Measurements from ENCODE around the gene CD7.

Gene CD7

DNA sequence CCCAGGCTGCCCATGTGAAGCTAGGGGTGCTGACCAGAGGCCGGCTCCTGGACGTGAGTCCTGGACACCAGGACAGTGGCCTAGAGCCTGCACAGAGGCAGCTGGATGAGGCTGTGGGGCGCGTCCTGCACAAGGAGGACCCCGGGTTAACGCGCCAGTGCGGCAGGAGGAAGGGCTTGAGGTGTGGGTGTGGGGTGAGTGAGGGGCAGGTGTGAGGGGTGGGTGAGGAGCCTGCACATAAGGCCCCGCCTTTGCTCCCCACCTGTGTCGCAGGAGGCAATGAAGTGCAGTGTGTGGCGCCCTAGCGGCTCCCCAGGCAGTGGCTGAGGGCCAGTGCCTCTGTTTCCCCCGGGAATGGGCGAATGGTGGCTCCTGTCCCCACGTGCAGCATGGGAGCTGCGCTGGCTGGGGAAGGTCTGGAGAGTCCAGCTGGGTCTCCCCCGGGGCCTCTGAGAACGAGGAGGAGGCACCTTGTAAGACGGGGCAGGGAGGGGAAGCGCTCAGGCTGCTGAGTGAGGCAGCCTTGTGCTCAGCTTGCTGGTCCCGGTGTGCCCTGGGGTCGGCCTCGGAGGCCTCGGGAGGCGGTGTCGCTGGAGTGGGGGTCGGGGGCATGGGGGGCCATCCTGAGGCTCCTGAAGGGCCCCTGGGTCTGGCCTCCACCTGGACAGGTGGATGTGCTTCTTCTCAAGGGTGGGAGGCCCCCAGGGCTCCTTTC is 3.2 kb downstream of the CD7 start:
- no peak for DNase-seq

DNA sequence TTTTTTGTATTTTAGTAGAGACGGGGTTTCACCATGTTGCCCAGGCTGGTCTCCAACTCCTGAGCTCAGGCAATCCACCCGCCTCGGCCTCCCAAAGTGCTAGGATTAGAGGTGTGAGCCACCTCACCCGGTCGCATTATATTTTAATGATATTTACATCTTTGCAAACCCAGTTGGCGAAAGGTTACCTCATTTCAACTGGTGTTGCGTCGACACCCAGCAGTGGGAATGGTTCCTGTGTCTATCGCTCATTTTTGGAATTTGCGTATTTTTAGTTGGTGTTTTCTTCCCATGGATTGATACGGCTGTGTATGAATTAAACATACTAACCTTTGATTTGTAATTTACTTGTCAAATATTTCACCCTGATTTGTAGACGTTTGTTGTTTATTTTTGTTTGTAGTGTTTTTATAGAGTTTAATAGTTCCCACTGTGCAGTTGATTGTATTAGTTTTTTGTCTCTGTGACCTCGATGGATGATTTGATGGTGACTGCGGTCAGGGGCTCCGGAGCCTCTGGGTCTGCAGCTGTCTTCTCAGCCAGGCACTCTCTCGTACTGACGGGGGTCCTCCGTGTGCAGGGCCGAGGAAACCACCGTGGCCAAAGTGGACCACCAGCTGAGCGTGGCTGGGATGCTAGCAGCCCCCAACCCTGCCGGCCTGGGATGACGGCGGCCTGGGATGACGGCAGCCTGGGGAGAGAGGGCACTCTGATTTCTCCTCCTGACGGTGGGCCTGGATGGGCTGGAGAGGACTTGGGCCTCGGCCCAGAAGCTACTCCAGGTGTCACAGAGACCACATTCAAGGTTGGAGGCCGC is 4.0 kb downstream of the CD7 start:
- no peak for DNase-seq

GRCh38 chr17:82311971-82312370 is 5.4 kb downstream of the CD7 start:
- no peak for DNase-seq

GRCh38 chr17:82310877-82311276 is 6.5 kb downstream of the CD7 start:
- no peak for DNase-seq

DNA sequence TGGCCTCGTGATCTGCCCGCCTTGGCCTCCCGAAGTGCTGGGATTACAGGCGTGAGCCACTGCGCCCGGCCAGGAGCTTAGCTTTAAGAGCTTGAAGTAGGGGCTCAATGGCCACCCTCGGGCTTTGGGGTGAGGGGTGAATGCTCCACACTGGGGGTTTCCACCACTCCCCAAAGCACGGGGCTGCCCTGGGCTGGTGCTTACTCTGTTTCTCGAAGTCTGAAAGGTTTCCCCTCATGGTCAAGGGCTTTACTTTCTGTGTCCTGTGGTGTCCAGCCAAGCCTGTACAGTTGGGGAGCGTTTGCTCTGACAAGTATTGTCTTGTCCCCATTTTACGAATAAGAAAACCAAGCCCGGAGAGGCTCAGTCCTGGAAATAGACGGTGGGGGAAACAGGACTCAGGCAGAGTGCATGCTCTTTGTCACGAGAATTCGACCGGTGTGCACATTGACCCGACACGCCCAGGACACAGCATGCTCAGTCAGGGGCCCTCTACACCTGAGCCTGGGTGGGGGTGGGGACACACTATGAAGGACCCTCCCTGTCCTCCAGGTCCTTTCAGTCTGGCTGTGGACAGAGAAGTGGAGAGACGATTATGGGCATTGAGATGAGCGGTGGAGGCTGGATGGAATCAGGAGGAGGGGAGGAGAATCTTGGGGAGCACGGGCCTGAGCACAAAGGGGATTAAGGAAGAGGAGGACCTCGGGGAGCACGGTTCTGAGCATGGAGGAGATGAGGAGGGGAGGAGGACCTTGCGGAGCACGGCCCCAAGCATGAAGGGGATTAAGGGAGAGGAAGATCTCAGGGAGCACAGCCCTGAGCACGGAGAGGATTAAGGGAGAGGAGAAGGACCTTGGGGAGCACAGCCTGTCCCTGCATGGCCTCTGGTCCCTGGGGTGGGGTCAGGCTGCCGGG is 7.5 kb downstream of the CD7 start:
- DNase-seq = no peak

DNA sequence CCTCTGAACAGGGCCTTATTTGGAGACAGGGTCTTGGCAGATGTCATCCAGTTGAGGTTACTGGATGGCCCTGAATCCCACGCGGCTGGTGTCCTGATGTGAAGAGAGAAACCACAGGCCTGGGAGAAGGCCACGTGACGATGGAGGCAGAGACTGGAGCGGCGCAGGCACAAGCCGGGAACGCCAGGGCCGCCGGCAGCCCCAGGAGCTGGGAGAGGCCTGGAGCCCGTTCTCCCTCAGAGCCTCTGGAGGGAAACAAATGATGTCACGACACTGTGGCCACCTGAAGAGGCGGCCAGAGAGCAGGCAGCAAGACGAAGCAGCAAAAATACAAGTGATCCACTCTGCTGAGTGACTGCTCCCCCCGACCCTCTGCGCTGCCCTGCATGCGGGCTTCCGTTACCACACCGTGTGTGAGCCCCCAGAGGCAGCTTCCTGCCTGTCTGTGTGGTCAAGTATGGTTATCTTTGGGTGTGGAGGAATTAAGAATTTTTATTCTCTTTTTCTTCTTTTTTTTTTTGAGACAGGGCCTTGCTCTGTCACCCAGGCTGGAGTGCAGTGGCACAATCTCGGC is 11.6 kb downstream of the CD7 start:
- DNase-seq = no peak

- DNase-seq = no peak
These were observed 12.3 kb downstream of the CD7 start for GRCh38 chr17:82304826-82305726.

- DNase-seq = no peak
These were observed 13.2 kb downstream of the CD7 start for GRCh38 chr17:82303944-82304808.

DNA sequence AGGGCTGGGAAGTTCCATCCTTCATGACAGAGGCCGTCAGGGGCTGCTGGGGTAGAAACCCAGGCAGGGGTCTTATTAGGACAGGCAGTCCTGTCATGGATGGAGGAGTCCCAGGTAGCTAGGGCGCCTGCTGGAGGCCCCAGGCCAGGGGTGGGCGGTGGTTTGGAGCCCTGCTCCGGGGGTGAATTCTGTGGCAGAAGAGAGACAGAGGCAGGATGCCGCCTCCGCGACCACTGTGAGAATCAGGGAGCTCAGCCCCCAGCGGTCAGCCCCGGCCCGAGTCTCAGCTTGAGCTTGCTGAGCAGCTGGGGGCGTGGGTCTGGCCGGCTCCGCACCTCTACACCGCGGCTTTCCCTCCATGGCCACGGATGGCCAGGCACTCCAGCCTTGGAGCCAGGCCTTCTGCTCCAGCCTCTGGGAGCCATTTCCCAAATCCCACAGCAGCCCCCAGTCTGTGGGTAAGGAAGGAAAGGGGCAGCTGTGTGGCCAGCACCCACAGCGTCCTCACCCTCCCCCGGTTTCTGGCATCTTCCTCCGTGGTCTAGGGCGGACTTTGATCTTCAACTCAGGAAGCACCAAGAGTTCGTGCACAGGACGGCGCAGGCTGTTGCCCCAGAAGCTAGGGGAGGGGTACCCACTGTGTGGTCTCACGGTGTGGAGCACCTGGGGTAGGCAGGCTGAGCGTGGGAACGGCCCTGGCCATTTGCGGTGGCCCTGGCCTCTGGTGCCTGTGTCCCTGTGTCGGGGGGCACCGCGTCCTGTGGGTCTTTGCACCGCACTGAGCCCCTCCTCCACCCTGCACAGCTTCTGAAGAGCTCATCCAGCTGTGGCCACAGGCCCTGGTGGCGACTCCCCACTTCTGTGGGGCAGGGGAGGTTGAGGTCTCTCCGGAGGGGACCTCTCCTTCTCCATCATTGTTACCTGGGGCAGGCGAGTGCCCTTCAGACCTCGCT is 14.1 kb downstream of the CD7 start:
- no peak for DNase-seq

- DNase-seq = no peak
These were observed 14.8 kb downstream of the CD7 start for GRCh38 chr17:82302568-82302963.

DNA sequence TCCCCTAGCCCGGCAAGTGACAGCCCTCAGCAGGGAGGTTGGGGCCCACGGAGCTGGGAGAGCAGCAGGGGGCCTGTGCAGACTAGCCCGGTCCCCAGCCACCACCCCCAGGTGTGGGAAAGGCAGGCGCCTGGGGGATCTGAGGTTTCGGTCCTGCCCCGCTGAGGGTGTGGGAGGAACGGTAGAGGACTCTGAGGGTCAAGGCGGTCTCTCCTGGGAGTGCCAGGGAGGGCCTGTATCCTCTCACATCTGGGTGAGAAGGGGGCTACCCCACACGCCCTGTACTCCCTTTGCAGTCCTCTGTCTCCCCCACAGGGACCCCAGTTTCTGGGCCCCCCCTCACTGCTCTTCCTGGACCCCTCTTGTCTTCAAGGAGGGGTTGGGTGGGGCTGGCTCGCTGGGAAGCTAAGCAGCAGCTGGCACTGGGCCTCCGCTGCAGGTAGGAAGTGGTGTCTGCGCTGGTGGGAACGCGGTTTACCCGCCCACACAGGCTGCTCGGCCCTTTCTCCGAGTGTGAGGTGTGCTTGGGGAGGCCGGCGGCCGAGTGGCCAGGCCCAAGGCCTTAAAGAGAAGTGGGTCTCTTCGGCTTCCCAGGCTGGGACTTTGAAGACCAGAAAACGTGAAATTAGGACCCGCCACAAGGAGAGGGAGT is 15.4 kb downstream of the CD7 start:
- no peak for DNase-seq

DNA sequence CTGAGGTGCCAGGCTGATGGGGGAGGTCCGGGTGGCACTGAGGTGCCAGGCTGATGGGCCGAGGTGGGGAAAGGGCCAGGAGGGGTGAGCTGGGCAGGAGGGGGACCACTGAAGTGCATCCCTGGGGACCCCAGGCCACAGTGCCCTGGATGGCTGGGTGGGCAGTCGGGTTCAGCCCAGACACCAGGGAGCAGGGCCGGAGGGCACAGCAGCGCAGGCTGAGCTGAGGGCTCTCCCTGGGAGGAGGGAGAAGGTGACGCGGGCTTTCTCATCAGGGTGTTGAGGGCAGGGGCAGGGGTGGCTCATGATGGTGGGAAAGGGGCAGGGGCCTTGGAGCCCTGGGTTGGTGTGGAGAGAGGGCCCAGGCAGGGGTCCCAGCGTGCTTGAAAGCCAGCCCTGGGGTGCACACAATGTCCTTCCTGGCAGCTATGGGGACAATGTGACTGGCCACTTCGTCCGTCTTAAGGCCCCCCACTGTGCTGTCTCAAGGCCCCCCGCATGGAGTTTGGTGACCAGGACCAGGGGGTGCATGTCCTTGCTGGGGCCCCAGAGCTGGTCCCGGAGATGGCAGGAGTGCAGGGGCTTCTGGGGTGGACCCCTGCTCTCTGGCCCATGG is 16.0 kb downstream of the CD7 start:
- DNase-seq = no peak

GRCh38 chr17:82300707-82301270 is 16.6 kb downstream of the CD7 start:
- DNase-seq = no peak

GRCh38 chr17:82300228-82300627 is 17.2 kb downstream of the CD7 start:
- no peak for DNase-seq

- DNase-seq = no peak
These were observed 18.0 kb downstream of the CD7 start for GRCh38 chr17:82299452-82299851.

DNA sequence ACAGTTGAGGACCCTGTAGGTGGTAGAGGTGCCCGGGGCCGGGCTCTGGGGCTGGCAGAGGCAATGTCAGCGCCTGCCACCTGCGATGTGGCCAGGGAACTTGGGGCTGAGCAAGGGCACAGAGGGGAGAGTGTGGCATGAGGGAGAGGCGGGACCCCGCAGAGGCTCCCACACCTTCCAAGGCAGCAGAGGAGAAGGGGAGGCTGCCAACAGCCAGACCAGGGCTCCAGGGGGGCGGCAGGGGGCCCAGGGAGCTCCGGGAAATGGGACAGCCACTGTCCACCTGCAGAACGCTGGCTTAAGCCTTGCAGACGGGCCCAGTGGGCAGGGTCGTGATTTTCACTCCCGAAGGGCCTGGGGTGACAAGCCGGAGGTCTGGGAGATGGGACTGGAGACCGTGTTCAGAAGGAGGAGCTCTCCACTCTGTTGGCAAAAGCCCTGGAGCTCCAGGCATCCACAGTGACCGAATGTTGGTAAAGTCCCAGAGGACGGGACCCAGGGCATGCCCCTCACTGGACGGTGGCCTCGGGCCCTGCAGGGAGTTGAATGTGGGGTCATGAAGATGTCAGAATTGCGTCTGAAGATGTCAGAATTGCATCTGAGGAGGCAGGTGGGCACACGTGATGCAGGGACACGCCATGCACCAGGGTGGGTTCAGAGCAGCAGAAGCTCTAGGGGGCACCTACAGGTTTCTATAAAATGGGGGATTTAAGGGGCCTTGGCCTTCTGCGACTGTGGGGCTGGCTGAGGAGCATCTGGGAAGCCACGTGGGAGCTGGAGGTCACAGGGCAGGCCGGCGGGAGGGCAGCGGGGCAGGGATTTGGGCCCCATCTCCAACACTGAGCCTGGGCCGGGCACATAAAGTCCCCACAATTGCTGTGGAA is 18.6 kb downstream of the CD7 start:
- no peak for DNase-seq
